Activated CD8-positive, alpha-beta T cell treated with anti-CD3 and anti-CD28 coated beads for 36 hours (primary cell): ENCODE results near the gene ZNF75A. TPM values are rescaled to one million over a fixed set of nuclear protein-coding genes. Genes with fewer than 3 reads are reported as not detected.

Experiments
- ATAC-seq: fragments of 200-7000 bp; cut with Tn5 transposase; one replicate; pipeline ENCODE4 v1.10.0; 2021; ENCODE audit warnings: mild to moderate bottlenecking, moderate library complexity
- CTCF ChIA-PET: fragments of 350-600 bp; sonication (Branson Sonifier 250); formaldehyde crosslinking; loops from one replicate; lab custom pipeline; 2021; ENCODE audit warnings: antibody characterized with exemption; lab: Charles Lee
- POLR2A ChIA-PET: fragments of 350-600 bp; sonication (Branson Sonifier 250); formaldehyde crosslinking; loops from one replicate; lab custom pipeline; 2021; ENCODE audit warnings: antibody characterized with exemption; lab: Charles Lee
- DNase-seq: peaks from one replicate; pipeline ENCODE4 v3.0.0-alpha.2; 2020
- H3K27ac Mint-ChIP-seq: one replicate; pipeline ENCODE4 v1.8.0; 2021; ENCODE audit warnings: mild to moderate bottlenecking, mixed read lengths
- H3K27me3 Mint-ChIP-seq: one replicate; pipeline ENCODE4 v1.8.0; 2021; ENCODE audit warnings: mixed read lengths
- H3K36me3 Mint-ChIP-seq: one replicate; pipeline ENCODE4 v1.8.0; 2021; ENCODE audit warnings: low read depth, mixed read lengths
- H3K4me1 Mint-ChIP-seq: one replicate; pipeline ENCODE4 v1.8.0; 2021; ENCODE audit warnings: low read depth, mixed read lengths
- H3K4me3 Mint-ChIP-seq: one replicate; pipeline ENCODE4 v1.8.0; 2021; ENCODE audit warnings: mild to moderate bottlenecking, moderate library complexity, mixed read lengths
- H3K9me3 Mint-ChIP-seq: one replicate; pipeline ENCODE4 v1.8.0; 2021; ENCODE audit warnings: mixed read lengths
- CTCF ChIP-seq: fragments of 200-600 bp; IDR thresholded peaks from one replicate; pipeline ENCODE4 v1.8.0; 2022; ENCODE audit warnings: antibody characterized with exemption, mild to moderate bottlenecking
- intact Hi-C: fragments of 100-400 bp; cut with micrococcal nuclease; formaldehyde crosslinking; loops from one replicate; pipeline ENCODE4 v1.10.0; 2022
- total RNA-seq, 2 experiments: library from RNA; stranded (reverse); gene quantifications; one replicate each; pipeline ENCODE4 v1.2.3, GENCODE V29; 2021

ZNF75A gene
- total RNA-seq, 2 experiments from 2014 or later: 21.2 to 21.7 TPM

- ChIA-PET POLR2A (interaction anchor here (0.6 to 4.6 kb wide), 13 partner anchors 9 to 432 kb away, joined by 3 to 25 read pairs (median 5); partner anchors contain the start of genes OR1F1, TIGD7 and ZNF75A), CTCF (interaction anchor here (0.9 to 9.6 kb wide), 6 partner anchors 18 to 329 kb away, joined by 3 to 98 read pairs (median 3); no protein-coding TSS in a partner anchor)
- Mint-ChIP-seq H3K27ac (peak within 1 kb of the TSS; percentile 98), H3K36me3 (peaks cover 41% of the 10 kb centered on the region), H3K27me3 (no peaks in the 10 kb centered on the region), H3K4me1 (peaks cover 27% of the 10 kb centered on the region), H3K9me3 (peaks cover 9% of the 10 kb centered on the region), H3K4me3 (peak within 1 kb of the TSS; percentile 94)
- intact Hi-C loops: loop anchor here (5.0 kb wide), 1 partner anchor 174 kb away; no protein-coding TSS in a partner anchor
- ATAC-seq: peak; percentile 89
- no peak for TF ChIP-seq CTCF
- peak; percentile 95 for DNase-seq
Observed at GRCh38 chr16:3282730-3283542, 22.4 kb upstream of the ZNF75A start, which contains the start of gene ZNF263. ZNF263 (plus strand) TSS chr16:3283491; CDS start chr16:3283819, 328 bp downstream.

GRCh38 chr16:3283543-3284447, 21.5 kb upstream of the ZNF75A start:
- peaks cover 50% of the 10 kb centered on the region for H3K36me3 Mint-ChIP-seq
- CTCF ChIA-PET: interaction anchor here (0.6 to 9.6 kb wide), 6 partner anchors 10 to 225 kb away, joined by 3 to 98 read pairs (median 3); no protein-coding TSS in a partner anchor
- intact Hi-C loops: loop anchor here (5.0 kb wide), 1 partner anchor 174 kb away; no protein-coding TSS in a partner anchor
- DNase-seq: no peak
- peak overlapping the region; percentile 94 for H3K4me3 Mint-ChIP-seq
- peaks cover 27% of the 10 kb centered on the region for H3K4me1 Mint-ChIP-seq
- peaks cover 13% of the 10 kb centered on the region for H3K9me3 Mint-ChIP-seq
- ATAC-seq: no peak
- no peaks in the 10 kb centered on the region for H3K27me3 Mint-ChIP-seq
- POLR2A ChIA-PET: interaction anchor here (0.6 to 4.6 kb wide), 13 partner anchors 11 to 432 kb away, joined by 3 to 25 read pairs (median 4); partner anchors contain the start of genes OR1F1, TIGD7 and ZNF75A
- TF ChIP-seq CTCF: no peak
- H3K27ac Mint-ChIP-seq: peak overlapping the region; percentile 98

GRCh38 chr16:3285131-3285530, 20.2 kb upstream of the ZNF75A start:
- ATAC-seq (no peak), DNase-seq (no peak)
- Mint-ChIP-seq H3K4me1 (peaks cover 27% of the 10 kb centered on the region), H3K9me3 (peaks cover 22% of the 10 kb centered on the region), H3K27ac (no peak overlapping the region), H3K36me3 (peaks cover 63% of the 10 kb centered on the region), H3K27me3 (no peaks in the 10 kb centered on the region), H3K4me3 (peak overlapping the region; percentile 94)
- ChIA-PET POLR2A (interaction anchor here (2.2 to 4.6 kb wide), 3 partner anchors 12 to 21 kb away, joined by 5 to 25 read pairs (median 24); partner anchors contain the start of genes TIGD7 and ZNF75A), CTCF (interaction anchor here (9.6 kb wide), 1 partner anchor 20 kb away, joined by 98 read pairs; no protein-coding TSS in a partner anchor)
- intact Hi-C loops: no loop called here
- TF ChIP-seq CTCF: no peak

GRCh38 chr16:3289998-3290673, 15.2 kb upstream of the ZNF75A start:
- ChIA-PET CTCF (no interaction called here), POLR2A (interaction anchor here (0.6 to 1.9 kb wide), 4 partner anchors 9 to 130 kb away, joined by 3 to 5 read pairs (median 4); no protein-coding TSS in a partner anchor)
- DNase-seq: no peak
- peaks cover 62% of the 10 kb centered on the region for H3K9me3 Mint-ChIP-seq
- H3K27ac Mint-ChIP-seq: no peak overlapping the region
- peaks cover 22% of the 10 kb centered on the region for H3K4me1 Mint-ChIP-seq
- ATAC-seq: no peak
- no peaks in the 10 kb centered on the region for H3K27me3 Mint-ChIP-seq
- intact Hi-C loops: no loop called here
- H3K4me3 Mint-ChIP-seq: no peak overlapping the region
- peaks cover 92% of the 10 kb centered on the region for H3K36me3 Mint-ChIP-seq
- no peak for TF ChIP-seq CTCF
